Measurements from ENCODE around the gene LMBRD2. TPM values are rescaled to one million over a fixed set of nuclear protein-coding genes. Genes with fewer than 3 reads are reported as not detected.

The LMBRD2 gene
- total RNA-seq, 4 donors from 2014 or later: 9.5 to 17.1 (median 11.1) TPM

DNA sequence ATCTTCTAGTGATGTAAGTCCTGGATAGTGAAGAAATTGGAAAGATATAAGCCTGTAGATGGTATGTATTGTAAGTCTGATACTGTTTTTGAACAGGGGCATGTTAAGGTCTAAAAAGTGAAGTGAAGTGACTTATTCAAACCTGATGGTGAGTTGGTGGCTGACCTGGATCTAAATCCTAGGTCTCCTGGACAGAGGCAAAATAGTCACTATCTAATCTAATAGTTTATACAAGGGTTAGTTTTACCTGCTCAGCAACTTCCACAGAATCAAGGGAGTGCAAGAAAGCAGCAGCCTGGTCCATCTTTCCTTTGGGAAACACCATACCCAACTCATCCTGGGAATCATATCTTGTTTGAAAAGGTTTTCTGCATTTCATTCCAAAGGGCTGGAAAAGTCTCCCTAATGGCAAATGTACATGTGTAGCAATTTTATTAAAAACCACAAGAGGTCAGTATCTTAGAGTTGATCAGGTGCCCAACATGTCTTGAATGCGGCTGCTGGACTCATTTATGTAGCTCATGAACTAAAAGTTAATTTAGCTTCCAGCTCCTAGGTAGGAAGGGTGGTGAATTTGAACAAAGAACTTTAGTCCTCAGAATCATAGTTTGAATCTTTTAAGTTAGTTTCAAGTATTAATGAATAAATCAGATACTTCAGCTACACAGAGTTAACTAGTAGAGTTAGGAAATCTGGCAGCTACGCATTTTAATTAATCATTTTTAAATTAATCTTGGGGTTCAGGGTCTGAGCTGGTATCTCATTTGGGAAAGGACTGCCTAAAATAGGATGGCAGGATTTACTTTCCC, 26.2 kb upstream of the LMBRD2 start:
- no peak overlapping the region for H3K27ac ChIP-seq
- WGBS: 63% methylated on average over 2 of the region's 2 CpGs

GRCh38 chr5:36177154-36177553, 25.5 kb upstream of the LMBRD2 start:
- Histone ChIP-seq H3K27ac (no peak overlapping the region), H3K27me3 (no peaks in the 10 kb centered on the region), H3K9me3 (no peaks in the 10 kb centered on the region), H3K4me3 (no peak overlapping the region), H3K4me1 (no peaks in the 10 kb centered on the region), H3K36me3 (peaks cover 62% of the 10 kb centered on the region)
- TF ChIP-seq POLR2A (IDR thresholded peaks at IDR 0.05) (no peak), CTCF (IDR thresholded peaks at IDR 0.05) (no peak), POLR2AphosphoS5 (IDR thresholded peaks at IDR 0.05) (no peak), EP300 (IDR thresholded peaks at IDR 0.05) (no peak)
- 67% methylated on average over 2 of the region's 2 CpGs for WGBS
- DNase-seq (ENCODE audit: low spot score in 2 of 2): no peak

More for the DNA sequence above, 26.2 kb upstream of the LMBRD2 start:
- Histone ChIP-seq H3K27me3 (no peaks in the 10 kb centered on the region), H3K4me1 (no peaks in the 10 kb centered on the region), H3K9me3 (no peaks in the 10 kb centered on the region), H3K36me3 (peaks cover 56% of the 10 kb centered on the region), H3K4me3 (no peak overlapping the region)
- no peak for TF ChIP-seq POLR2A (IDR thresholded peaks at IDR 0.05)
- TF ChIP-seq CTCF (IDR thresholded peaks at IDR 0.05): peak in 1 of 2 donors; percentile 34
- no peak for TF ChIP-seq EP300 (IDR thresholded peaks at IDR 0.05)
- DNase-seq (ENCODE audit: low spot score in 2 of 2): no peak

DNA sequence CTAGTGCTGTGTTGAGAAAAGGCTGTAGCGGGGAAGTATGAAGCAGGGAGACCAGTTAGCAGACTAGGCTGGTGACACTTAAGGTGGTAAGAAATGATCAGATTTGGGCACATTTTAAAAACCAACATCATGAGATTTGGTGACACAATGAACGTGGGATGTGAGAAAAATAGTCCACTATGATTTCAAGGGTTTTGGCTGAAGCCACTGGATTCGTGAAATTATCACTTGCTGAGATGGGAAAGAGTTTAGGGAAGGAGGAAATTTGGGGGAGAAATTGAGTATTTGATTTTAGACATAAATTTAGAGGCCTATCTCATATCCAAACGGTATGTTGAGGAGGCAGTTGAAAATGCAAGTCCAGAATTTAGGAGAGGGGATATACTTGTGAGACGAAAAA, 23.4 kb upstream of the LMBRD2 start:
- Histone ChIP-seq H3K36me3 (peaks cover 60% of the 10 kb centered on the region), H3K9me3 (no peaks in the 10 kb centered on the region), H3K4me3 (no peak overlapping the region), H3K27ac (no peak overlapping the region), H3K27me3 (no peaks in the 10 kb centered on the region), H3K4me1 (no peaks in the 10 kb centered on the region)
- no peak for TF ChIP-seq CTCF (IDR thresholded peaks at IDR 0.05)
- no peak for TF ChIP-seq POLR2A (IDR thresholded peaks at IDR 0.05)
- no peak for TF ChIP-seq POLR2AphosphoS5 (IDR thresholded peaks at IDR 0.05)
- TF ChIP-seq EP300 (IDR thresholded peaks at IDR 0.05): no peak
- WGBS: 86% methylated on average over 5 of the region's 5 CpGs
- DNase-seq (ENCODE audit: low spot score in 2 of 2): no peak

DNA sequence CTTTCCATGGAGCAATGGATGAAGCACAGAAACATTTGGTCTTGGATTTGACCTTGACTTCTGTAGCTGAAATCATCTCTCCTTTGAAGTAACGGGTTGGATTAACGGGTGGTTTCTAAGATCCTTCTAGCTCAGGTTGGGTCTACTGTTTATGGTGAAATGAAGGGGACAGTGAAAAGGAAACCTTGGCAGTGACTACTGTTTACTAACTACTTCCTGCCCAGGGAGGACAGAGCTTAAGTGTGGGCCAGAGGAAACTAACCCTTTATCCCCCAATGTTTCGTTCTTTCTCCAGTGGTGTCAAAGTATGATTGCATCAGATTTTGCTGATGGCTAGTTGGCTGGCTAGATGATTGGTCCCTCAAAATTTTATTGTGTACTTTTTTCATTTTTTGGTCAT, 22.4 kb upstream of the LMBRD2 start:
- TF ChIP-seq POLR2A (IDR thresholded peaks at IDR 0.05) (no peak), EP300 (IDR thresholded peaks at IDR 0.05) (no peak), POLR2AphosphoS5 (IDR thresholded peaks at IDR 0.05) (no peak), CTCF (IDR thresholded peaks at IDR 0.05) (no peak)
- WGBS: 85% methylated on average over 3 of the region's 3 CpGs
- no peak overlapping the region for H3K4me3 ChIP-seq
- peaks cover 60% of the 10 kb centered on the region for H3K36me3 ChIP-seq
- H3K27me3 ChIP-seq: no peaks in the 10 kb centered on the region
- H3K9me3 ChIP-seq: no peaks in the 10 kb centered on the region
- H3K27ac ChIP-seq: no peak overlapping the region
- DNase-seq (ENCODE audit: low spot score in 2 of 2): no peak
- H3K4me1 ChIP-seq: no peaks in the 10 kb centered on the region

DNA sequence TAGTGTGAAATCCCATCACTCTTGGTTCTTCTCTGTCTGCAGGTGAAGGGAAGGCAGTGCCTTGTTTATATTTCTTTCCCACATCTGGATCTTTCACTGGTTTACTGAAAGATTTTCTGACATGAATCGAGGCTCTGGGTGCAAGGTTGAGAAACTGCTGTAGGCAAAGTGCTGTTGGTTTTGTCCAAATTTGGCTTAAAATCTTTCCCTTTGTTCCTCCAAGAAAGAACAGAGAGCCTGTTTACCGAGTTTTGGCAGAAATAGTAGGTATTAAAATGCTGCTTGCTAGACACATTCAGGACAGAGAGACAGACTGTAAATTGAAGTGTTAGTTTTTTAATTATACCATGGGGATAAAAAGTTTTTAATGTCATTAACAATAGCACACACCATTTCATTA, 21.7 kb upstream of the LMBRD2 start:
- 72% methylated on average over 2 of the region's 2 CpGs for WGBS
- Histone ChIP-seq H3K36me3 (peaks cover 60% of the 10 kb centered on the region), H3K4me3 (no peak overlapping the region), H3K27me3 (no peaks in the 10 kb centered on the region), H3K27ac (no peak overlapping the region), H3K4me1 (no peaks in the 10 kb centered on the region), H3K9me3 (no peaks in the 10 kb centered on the region)
- no peak for DNase-seq (ENCODE audit: low spot score in 2 of 2)
- no peak for TF ChIP-seq CTCF (IDR thresholded peaks at IDR 0.05)
- TF ChIP-seq POLR2A (IDR thresholded peaks at IDR 0.05): no peak
- TF ChIP-seq POLR2AphosphoS5 (IDR thresholded peaks at IDR 0.05): no peak
- TF ChIP-seq EP300 (IDR thresholded peaks at IDR 0.05): no peak

All from suprapubic skin (tissue), 4 donors.